Neuron (in vitro differentiated cells): ENCODE measurements around the gene RING1.

Experiments used
- H2AFZ ChIP-seq: one replicate; pipeline ENCODE4 v1.6.1; 2013; ENCODE audit warnings: low read depth, mild to moderate bottlenecking, inconsistent platforms, low read length, moderate library complexity
- H3K27me3 ChIP-seq: one replicate; pipeline ENCODE4 v1.6.1; 2013; ENCODE audit warnings: low read length; ENCODE audit not compliant: insufficient read depth
- H3K36me3 ChIP-seq: one replicate; pipeline ENCODE4 v1.6.1; 2013; ENCODE audit warnings: low read length; ENCODE audit not compliant: insufficient read depth
- H3K4me1 ChIP-seq: one replicate; pipeline ENCODE4 v1.6.1; 2013; ENCODE audit warnings: low read length; ENCODE audit not compliant: insufficient read depth
- H3K4me3 ChIP-seq: 2 replicates; pipeline ENCODE4 v1.5.1; 2013; ENCODE audit warnings: mild to moderate bottlenecking, low read length, moderate library complexity
- H3K9me3 ChIP-seq: one replicate; pipeline ENCODE4 v1.6.1; 2013; ENCODE audit warnings: low read length

Gene RING1

DNA sequence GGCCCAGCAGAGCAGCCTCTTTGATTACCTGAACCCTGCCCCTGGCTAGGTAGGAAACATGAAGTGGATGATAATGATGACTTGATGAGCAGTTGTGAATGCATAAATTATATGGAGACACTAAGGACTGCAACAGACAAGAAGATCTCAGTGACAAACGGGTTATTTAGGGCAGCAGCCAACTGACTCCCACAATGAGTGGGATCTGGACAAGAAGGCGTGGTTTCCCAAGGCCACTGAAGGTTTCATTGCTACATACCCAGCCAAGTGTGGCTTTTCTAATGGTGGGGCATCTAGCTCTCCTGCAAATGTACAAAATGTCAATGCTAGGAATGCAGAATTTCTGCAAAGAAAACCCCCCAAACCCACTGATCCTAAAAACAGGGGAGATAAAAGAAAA lies 29.4 kb downstream of the RING1 start:
- Histone ChIP-seq H2AFZ (no peak overlapping the region), H3K4me3 (no peak overlapping the region), H3K27me3 (peaks cover 5% of the 10 kb centered on the region), H3K4me1 (no peaks in the 10 kb centered on the region), H3K9me3 (no peaks in the 10 kb centered on the region), H3K36me3 (no peaks in the 10 kb centered on the region)

GRCh38 chr6:33241968-33242367 lies 33.7 kb downstream of the RING1 start:
- Histone ChIP-seq H3K36me3 (no peaks in the 10 kb centered on the region), H3K27me3 (no peaks in the 10 kb centered on the region), H3K4me1 (no peaks in the 10 kb centered on the region), H3K9me3 (no peaks in the 10 kb centered on the region), H3K4me3 (no peak overlapping the region), H2AFZ (no peak overlapping the region)

GRCh38 chr6:33243476-33243875 lies 35.2 kb downstream of the RING1 start:
- Histone ChIP-seq H3K4me3 (no peak overlapping the region), H3K4me1 (peaks cover 8% of the 10 kb centered on the region), H3K36me3 (no peaks in the 10 kb centered on the region), H3K9me3 (no peaks in the 10 kb centered on the region), H2AFZ (no peak overlapping the region), H3K27me3 (no peaks in the 10 kb centered on the region)

DNA sequence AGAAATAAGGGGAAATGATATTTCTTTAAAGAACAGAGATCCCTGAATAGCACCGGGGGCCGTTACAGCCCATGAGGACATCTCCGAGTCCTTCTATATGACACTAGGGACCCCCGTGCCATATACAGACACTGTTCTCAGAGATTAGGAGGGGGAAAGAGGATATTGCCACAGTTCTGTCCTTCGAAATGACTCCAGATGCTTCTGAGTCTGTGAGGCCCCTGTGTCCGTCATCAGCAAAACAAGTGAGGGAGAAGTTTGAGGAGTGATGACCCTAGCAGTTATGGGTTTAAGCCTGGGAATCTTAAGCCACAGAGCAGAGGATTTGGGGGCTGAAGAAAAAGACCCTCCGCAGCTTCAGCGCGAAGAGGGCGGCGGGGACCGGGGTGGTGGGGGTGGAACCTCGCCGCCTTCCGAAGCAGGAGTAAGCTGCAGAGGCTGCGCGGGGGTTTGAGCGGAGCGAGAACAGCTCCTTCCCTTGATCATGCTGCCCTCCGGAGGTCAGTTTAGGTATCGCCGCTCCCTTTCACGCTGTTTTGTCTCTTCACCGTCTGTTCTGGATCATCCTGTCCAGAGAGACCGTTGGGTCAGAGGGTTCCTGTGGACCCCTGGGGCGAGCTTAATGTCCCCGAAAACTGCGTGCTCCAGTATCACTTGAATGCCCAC lies 39.8 kb downstream of the RING1 start:
- Histone ChIP-seq H3K27me3 (no peaks in the 10 kb centered on the region), H3K9me3 (no peaks in the 10 kb centered on the region), H3K36me3 (peaks cover 13% of the 10 kb centered on the region), H2AFZ (peak overlapping the region; percentile 94), H3K4me3 (peak overlapping the region; percentile 74), H3K4me1 (peaks cover 23% of the 10 kb centered on the region)

- H3K9me3 ChIP-seq, result no peaks in the 10 kb centered on the region
- H3K4me3 ChIP-seq, result peak overlapping the region; percentile 74
- no peaks in the 10 kb centered on the region for H3K27me3 ChIP-seq
- peaks cover 13% of the 10 kb centered on the region for H3K36me3 ChIP-seq
- H3K4me1 ChIP-seq, result peaks cover 23% of the 10 kb centered on the region
- peak overlapping the region; percentile 94 for H2AFZ ChIP-seq
Observed at GRCh38 chr6:33248643-33248931, 40.3 kb downstream of the RING1 start.

DNA sequence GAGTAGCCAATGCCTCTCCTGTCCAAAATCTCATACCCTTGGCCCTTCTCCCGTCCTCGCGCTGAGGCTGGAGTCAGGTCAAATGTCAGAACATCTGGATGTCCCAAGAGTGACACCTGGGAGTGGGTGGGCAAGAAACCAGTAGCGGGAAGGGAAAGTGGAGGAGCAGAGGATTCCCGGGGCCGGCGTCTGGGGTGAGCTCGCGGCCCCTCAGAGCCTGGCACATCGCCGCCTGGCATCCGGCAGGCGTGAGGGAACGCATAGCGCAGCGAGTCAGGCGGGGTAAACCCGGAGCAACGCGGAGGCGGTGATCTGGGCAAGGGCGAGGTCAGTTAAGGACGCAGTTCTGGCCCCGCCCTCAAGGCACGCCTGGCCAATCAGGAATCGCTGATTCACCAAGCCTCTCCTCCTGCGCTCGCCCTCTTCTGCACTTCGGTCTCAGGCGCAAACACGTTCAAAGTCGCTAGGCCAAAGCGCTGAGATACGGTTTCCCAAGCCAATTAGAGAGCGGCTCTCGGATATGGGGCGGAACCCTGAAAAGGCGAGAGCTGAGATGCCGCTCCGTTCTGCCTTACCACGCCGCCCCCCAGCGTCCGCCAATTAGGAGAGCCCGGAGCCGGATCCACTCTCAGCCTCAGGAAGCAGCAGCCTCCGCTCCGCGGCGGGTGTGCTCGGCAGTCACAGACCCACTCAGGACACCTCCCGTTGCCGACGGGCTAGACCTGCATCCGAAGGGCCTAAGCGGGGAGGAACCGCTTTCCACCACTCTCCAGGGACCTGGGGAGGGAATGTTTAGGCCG lies 40.8 kb downstream of the RING1 start:
- H3K27me3 ChIP-seq, result no peaks in the 10 kb centered on the region
- no peaks in the 10 kb centered on the region for H3K9me3 ChIP-seq
- peaks cover 13% of the 10 kb centered on the region for H3K36me3 ChIP-seq
- peak overlapping the region; percentile 74 for H3K4me3 ChIP-seq
- H2AFZ ChIP-seq, result peak overlapping the region; percentile 94
- peaks cover 23% of the 10 kb centered on the region for H3K4me1 ChIP-seq

- Histone ChIP-seq H3K9me3 (no peaks in the 10 kb centered on the region), H3K27me3 (no peaks in the 10 kb centered on the region), H3K4me1 (peaks cover 23% of the 10 kb centered on the region), H3K4me3 (peak overlapping the region; percentile 74), H2AFZ (no peak overlapping the region), H3K36me3 (peaks cover 13% of the 10 kb centered on the region)
Observed at GRCh38 chr6:33249732-33250630, 41.7 kb downstream of the RING1 start.

GRCh38 chr6:33250731-33251130 lies 42.4 kb downstream of the RING1 start:
- Histone ChIP-seq H3K9me3 (no peaks in the 10 kb centered on the region), H3K4me3 (no peak overlapping the region), H3K36me3 (peaks cover 16% of the 10 kb centered on the region), H2AFZ (no peak overlapping the region), H3K27me3 (no peaks in the 10 kb centered on the region), H3K4me1 (peaks cover 23% of the 10 kb centered on the region)

DNA sequence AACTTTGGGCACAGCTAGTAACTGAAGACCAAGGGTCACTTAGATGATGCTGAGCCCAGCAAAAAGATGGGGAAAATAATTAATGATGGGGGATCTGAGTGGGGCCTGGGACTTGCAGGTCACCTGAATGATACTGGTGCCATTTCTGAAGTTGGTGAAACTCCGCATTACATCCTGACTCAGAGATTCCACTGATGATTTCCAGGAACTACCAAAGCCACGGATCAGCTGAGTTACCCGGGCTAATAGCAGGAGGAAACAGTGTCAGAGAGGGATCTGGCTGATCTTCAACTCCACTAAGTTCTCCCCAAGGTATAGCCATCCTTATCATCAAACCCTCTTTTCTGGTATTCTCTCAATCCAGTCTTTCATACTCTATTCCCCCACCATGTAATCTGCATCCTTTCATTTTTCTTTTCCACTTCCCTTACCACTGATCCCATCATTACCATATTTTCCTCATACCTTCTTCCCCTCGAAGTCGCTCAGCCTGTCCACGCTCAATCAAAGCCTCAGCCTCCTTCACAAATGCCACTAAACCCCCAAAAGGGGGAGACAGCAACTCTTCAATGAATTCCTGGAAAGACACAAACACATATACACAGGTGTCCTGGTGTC lies 43.2 kb downstream of the RING1 start:
- H3K4me3 ChIP-seq, result no peak overlapping the region
- no peak overlapping the region for H2AFZ ChIP-seq
- H3K9me3 ChIP-seq, result no peaks in the 10 kb centered on the region
- H3K27me3 ChIP-seq, result no peaks in the 10 kb centered on the region
- H3K36me3 ChIP-seq, result peaks cover 19% of the 10 kb centered on the region
- H3K4me1 ChIP-seq, result peaks cover 23% of the 10 kb centered on the region

DNA sequence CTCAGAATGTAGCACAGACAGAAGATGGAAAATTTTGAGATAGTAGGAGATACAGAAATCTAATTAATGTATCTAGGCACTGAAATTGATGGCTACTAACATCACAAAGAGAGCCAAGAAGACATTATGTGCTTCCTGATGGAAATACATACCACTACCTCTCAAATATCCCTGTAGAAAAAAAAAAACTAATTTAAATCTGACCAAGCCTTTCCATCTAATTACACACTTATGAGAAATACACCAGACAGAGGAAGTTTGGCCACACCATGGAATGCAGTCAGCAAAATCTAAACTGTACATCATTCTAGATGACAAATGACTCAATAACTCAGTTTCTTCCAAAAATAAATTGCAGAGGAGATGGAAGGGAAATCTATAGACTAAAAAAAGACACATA lies 44.5 kb downstream of the RING1 start:
- H2AFZ ChIP-seq, result no peak overlapping the region
- H3K4me1 ChIP-seq, result peaks cover 21% of the 10 kb centered on the region
- peaks cover 5% of the 10 kb centered on the region for H3K9me3 ChIP-seq
- H3K36me3 ChIP-seq, result peaks cover 23% of the 10 kb centered on the region
- H3K27me3 ChIP-seq, result no peaks in the 10 kb centered on the region
- H3K4me3 ChIP-seq, result no peak overlapping the region

GRCh38 chr6:33254591-33254990 lies 46.3 kb downstream of the RING1 start:
- peaks cover 6% of the 10 kb centered on the region for H3K9me3 ChIP-seq
- no peaks in the 10 kb centered on the region for H3K27me3 ChIP-seq
- H3K4me3 ChIP-seq, result no peak overlapping the region
- no peak overlapping the region for H2AFZ ChIP-seq
- peaks cover 8% of the 10 kb centered on the region for H3K4me1 ChIP-seq
- H3K36me3 ChIP-seq, result peaks cover 32% of the 10 kb centered on the region

- no peak overlapping the region for H2AFZ ChIP-seq
- peaks cover 49% of the 10 kb centered on the region for H3K36me3 ChIP-seq
- H3K4me3 ChIP-seq, result no peak overlapping the region
- H3K27me3 ChIP-seq, result no peaks in the 10 kb centered on the region
- peaks cover 6% of the 10 kb centered on the region for H3K9me3 ChIP-seq
- H3K4me1 ChIP-seq, result no peaks in the 10 kb centered on the region
Observed at GRCh38 chr6:33259032-33259431, 50.7 kb downstream of the RING1 start.
